GM15510 (cell line): ENCODE results near the gene PPP1R3E.
A peak's percentile ranks its signal among the peaks of the same experiment; 100 is the strongest.

Experiments used
- POLR2A ChIP-seq: IDR thresholded peaks from 3 replicates; pipeline ENCODE4 v1.6.1; 2011; ENCODE audit warnings: borderline replicate concordance; ENCODE audit not compliant: insufficient read length; ENCODE audit errors: extremely low read depth

PPP1R3E gene

GRCh38 chr14:23286902-23287479, 15.7 kb downstream of the PPP1R3E start:
- no peak for TF ChIP-seq POLR2A

- peak; percentile 82 for TF ChIP-seq POLR2A
These were observed 16.4 kb downstream of the PPP1R3E start, which contains the start of gene HOMEZ for GRCh38 chr14:23286020-23286901. HOMEZ (minus strand) TSS chr14:23286132; CDS start chr14:23285952, 180 bp downstream.

- no peak for TF ChIP-seq POLR2A
These were observed 17.1 kb downstream of the PPP1R3E start for GRCh38 chr14:23285530-23286019.

- peak; percentile 21 for TF ChIP-seq POLR2A
These were observed 17.8 kb downstream of the PPP1R3E start for GRCh38 chr14:23284654-23285529.

GRCh38 chr14:23281247-23281646, 21.4 kb downstream of the PPP1R3E start:
- no peak for TF ChIP-seq POLR2A

GRCh38 chr14:23277189-23277588, 25.5 kb downstream of the PPP1R3E start:
- TF ChIP-seq POLR2A: no peak

GRCh38 chr14:23275412-23275811, 27.2 kb downstream of the PPP1R3E start:
- TF ChIP-seq POLR2A: no peak

GRCh38 chr14:23269193-23269592, 33.5 kb downstream of the PPP1R3E start:
- TF ChIP-seq POLR2A: no peak

GRCh38 chr14:23259426-23259825, 43.2 kb downstream of the PPP1R3E start:
- no peak for TF ChIP-seq POLR2A

- no peak for TF ChIP-seq POLR2A
These were observed 44.4 kb downstream of the PPP1R3E start for GRCh38 chr14:23258256-23258655.

GRCh38 chr14:23252420-23253333, 50.0 kb downstream of the PPP1R3E start:
- no peak for TF ChIP-seq POLR2A

- TF ChIP-seq POLR2A: no peak
These were observed 50.7 kb downstream of the PPP1R3E start for GRCh38 chr14:23252006-23252405.

GRCh38 chr14:23249824-23250223, 52.8 kb downstream of the PPP1R3E start:
- no peak for TF ChIP-seq POLR2A

- TF ChIP-seq POLR2A: no peak
These were observed 54.1 kb downstream of the PPP1R3E start for GRCh38 chr14:23248601-23249000.
